ENCODE results near the gene SART3. TPM values are rescaled to one million over a fixed set of nuclear protein-coding genes. Genes with fewer than 3 reads are reported as not detected.
A peak's percentile ranks its signal among the peaks of the same experiment; 100 is the strongest.

SART3 gene
- total and polyA plus RNA-seq, 2 experiments from 2014 or later, result 23.2 to 145 TPM

DNA sequence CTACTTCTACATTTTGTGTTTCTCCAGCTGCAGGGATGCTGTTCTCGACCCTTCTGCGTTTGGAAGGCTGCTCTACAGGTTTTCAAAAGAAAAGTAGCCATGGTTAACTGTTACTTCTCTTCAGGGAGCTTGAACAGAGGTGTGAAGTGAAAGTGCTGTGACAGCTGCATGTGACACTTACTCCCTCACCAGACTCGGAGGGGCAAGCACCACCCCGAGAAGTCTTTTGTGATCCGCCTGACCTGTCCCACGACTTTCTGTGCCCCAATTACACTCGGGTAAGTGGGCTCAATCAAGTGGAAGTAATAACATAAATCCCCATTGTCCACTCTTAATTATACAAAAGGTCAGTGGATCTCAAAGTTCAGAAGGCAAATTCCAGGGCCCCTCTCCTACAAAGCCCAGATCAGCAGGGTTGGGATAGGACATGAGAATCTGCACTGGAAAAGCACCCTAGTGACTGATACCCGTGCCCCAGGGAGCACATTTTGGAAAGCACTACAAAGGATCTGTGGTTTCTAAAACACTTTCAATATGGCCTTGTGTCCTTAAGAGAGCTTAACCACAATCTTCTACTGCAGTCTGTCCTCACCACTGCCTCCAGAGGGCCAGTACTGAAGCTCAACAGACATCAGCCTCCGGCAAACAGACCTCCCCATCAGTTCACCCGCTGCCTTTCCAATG is 34.3 kb downstream of the SART3 start:
- Histone ChIP-seq H3K36me3 (peaks cover 75% of the 10 kb centered on the region), H3K27me3 (no peaks in the 10 kb centered on the region), H3K4me1 (ENCODE audit: low read depth) (no peaks in the 10 kb centered on the region), H3K27ac (peak overlapping the region; percentile 30), H3K9me3 (ENCODE audit: low read depth) (no peaks in the 10 kb centered on the region), H3K4me3 (no peak overlapping the region)
- DNase-seq (ENCODE audit: low read depth in 1 of 2, low spot score in 1 of 2), result peak in 1 of 2 donors; percentile 21
- TF ChIP-seq, protein P1, sequence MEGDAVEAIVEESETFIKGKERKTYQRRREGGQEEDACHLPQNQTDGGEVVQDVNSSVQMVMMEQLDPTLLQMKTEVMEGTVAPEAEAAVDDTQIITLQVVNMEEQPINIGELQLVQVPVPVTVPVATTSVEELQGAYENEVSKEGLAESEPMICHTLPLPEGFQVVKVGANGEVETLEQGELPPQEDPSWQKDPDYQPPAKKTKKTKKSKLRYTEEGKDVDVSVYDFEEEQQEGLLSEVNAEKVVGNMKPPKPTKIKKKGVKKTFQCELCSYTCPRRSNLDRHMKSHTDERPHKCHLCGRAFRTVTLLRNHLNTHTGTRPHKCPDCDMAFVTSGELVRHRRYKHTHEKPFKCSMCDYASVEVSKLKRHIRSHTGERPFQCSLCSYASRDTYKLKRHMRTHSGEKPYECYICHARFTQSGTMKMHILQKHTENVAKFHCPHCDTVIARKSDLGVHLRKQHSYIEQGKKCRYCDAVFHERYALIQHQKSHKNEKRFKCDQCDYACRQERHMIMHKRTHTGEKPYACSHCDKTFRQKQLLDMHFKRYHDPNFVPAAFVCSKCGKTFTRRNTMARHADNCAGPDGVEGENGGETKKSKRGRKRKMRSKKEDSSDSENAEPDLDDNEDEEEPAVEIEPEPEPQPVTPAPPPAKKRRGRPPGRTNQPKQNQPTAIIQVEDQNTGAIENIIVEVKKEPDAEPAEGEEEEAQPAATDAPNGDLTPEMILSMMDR (IDR thresholded peaks at IDR 0.05; ENCODE audit: low read depth, low read length), result no peak

- Histone ChIP-seq H3K27ac (no peak overlapping the region), H3K36me3 (peaks cover 75% of the 10 kb centered on the region)
- DNase-seq (ENCODE audit: low read depth in 1 of 2, low spot score in 1 of 2), result no peak
Measured at GRCh38 chr12:108525681-108526080, 35.3 kb downstream of the SART3 start.

GRCh38 chr12:108523365-108523764 is 37.6 kb downstream of the SART3 start:
- TF ChIP-seq, protein P1 (IDR thresholded peaks at IDR 0.05; ENCODE audit: low read depth, low read length), result no peak
- Histone ChIP-seq H3K27ac (no peak overlapping the region), H3K9me3 (ENCODE audit: low read depth) (no peaks in the 10 kb centered on the region), H3K36me3 (peaks cover 75% of the 10 kb centered on the region), H3K4me3 (no peak overlapping the region), H3K27me3 (no peaks in the 10 kb centered on the region), H3K4me1 (ENCODE audit: low read depth) (no peaks in the 10 kb centered on the region)
- no peak for DNase-seq (ENCODE audit: low read depth in 1 of 2, low spot score in 1 of 2)

More at GRCh38 chr12:108525681-108526080, 35.3 kb downstream of the SART3 start:
- TF ChIP-seq, protein P1 (IDR thresholded peaks at IDR 0.05; ENCODE audit: low read depth, low read length), result no peak
- H3K4me3 ChIP-seq, result no peak overlapping the region
- H3K4me1 ChIP-seq (ENCODE audit: low read depth), result no peaks in the 10 kb centered on the region
- no peaks in the 10 kb centered on the region for H3K27me3 ChIP-seq
- H3K9me3 ChIP-seq (ENCODE audit: low read depth), result no peaks in the 10 kb centered on the region

DNA sequence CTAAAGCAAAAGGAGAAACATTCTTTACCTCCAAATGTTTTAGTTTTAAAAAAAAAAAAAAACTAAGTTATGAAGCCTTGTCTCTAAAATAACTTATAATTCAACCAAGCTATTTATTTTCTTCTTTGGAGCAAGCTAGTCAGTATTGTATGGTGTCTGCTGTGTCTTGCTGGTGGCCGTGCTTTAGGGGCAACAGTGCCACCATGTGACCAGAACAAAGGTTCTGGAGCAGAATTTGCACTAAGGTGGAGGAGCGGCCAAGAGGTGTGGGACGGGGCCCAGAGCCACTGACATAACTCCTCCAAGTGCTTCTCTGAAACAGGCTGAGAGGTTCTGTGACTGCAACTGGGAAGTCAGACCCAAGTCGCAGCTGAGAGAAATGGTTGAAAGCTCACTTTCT is 41.4 kb downstream of the SART3 start:
- Histone ChIP-seq H3K4me1 (ENCODE audit: low read depth) (peaks cover 3% of the 10 kb centered on the region), H3K9me3 (ENCODE audit: low read depth) (no peaks in the 10 kb centered on the region), H3K36me3 (peaks cover 52% of the 10 kb centered on the region), H3K27ac (peak overlapping the region; percentile 28), H3K4me3 (no peak overlapping the region), H3K27me3 (no peaks in the 10 kb centered on the region)
- TF ChIP-seq, protein P1 (IDR thresholded peaks at IDR 0.05; ENCODE audit: low read depth, low read length), result no peak
- no peak for DNase-seq (ENCODE audit: low read depth in 1 of 2, low spot score in 1 of 2)

- Histone ChIP-seq H3K36me3 (peaks cover 45% of the 10 kb centered on the region), H3K27me3 (no peaks in the 10 kb centered on the region), H3K9me3 (ENCODE audit: low read depth) (no peaks in the 10 kb centered on the region), H3K27ac (no peak overlapping the region), H3K4me1 (ENCODE audit: low read depth) (peaks cover 3% of the 10 kb centered on the region), H3K4me3 (no peak overlapping the region)
- TF ChIP-seq, protein P1 (IDR thresholded peaks at IDR 0.05; ENCODE audit: low read depth, low read length), result no peak
- no peak for DNase-seq (ENCODE audit: low read depth in 1 of 2, low spot score in 1 of 2)
Measured at GRCh38 chr12:108518716-108519496, 42.1 kb downstream of the SART3 start.
